ENCODE results near the gene RRH.
"Not testable (repeated sequence)": the region's sequence is repeated elsewhere in the genome, so short reads cannot be mapped to it uniquely, and the experiment has no call there.

RRH gene, protein sequence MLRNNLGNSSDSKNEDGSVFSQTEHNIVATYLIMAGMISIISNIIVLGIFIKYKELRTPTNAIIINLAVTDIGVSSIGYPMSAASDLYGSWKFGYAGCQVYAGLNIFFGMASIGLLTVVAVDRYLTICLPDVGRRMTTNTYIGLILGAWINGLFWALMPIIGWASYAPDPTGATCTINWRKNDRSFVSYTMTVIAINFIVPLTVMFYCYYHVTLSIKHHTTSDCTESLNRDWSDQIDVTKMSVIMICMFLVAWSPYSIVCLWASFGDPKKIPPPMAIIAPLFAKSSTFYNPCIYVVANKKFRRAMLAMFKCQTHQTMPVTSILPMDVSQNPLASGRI

DNA sequence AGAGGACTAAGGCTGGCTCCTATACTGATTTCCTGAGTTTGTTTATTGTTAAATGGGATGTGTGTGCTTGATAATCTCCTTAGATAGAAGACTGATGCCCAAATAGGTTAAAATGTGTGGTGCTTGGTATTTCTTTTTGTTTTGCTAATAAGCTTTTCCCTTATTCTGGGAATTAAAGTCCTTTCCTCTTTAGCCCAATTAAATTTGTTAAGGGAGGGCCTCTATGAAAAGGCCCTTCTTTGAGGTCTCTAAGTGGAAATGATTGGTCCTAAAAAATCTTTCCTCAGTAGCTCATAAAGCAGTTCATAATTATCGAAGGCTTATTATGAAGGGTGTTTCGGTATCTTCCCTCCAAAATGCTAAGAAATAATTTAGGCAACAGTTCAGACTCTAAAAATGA, at the start of gene RRH:
Gene RRH (plus strand): TSS at position 301 of the 400 bp plus-strand sequence. CDS start 56 bp downstream, at position 357.
- no peak for DNase-seq

- DNase-seq, result not testable (repeated sequence)
Measured at GRCh38 chr4:109782092-109782491, 45.7 kb upstream of the RRH start.

GRCh38 chr4:109786846-109787245, 40.9 kb upstream of the RRH start:
- DNase-seq, result no peak

- DNase-seq, result no peak
Measured at GRCh38 chr4:109787807-109788206, 40.0 kb upstream of the RRH start.

GRCh38 chr4:109795059-109795458, 32.7 kb upstream of the RRH start:
- DNase-seq, result no peak

DNA sequence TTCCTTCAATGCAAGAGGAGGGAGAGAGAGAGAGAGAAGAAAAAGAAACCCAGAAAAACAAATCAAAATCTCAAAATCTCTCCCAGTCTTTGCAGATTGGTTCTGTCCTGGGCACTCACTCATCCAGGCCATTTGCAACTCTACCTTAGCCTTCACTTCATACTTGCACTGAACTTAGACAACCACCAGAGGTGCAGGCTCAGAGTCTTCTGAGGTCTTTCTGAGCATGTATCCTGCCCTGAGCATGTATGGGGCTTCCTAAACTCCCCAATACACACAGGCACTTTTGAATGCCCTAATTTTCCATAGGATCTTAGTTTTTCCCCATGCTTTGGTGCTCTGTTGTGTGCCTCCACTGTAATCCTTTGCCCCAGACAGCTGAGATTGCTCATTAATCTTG, 28.9 kb upstream of the RRH start:
- DNase-seq, result no peak

- no peak for DNase-seq
Measured at GRCh38 chr4:109801099-109801789, 26.5 kb upstream of the RRH start.

DNA sequence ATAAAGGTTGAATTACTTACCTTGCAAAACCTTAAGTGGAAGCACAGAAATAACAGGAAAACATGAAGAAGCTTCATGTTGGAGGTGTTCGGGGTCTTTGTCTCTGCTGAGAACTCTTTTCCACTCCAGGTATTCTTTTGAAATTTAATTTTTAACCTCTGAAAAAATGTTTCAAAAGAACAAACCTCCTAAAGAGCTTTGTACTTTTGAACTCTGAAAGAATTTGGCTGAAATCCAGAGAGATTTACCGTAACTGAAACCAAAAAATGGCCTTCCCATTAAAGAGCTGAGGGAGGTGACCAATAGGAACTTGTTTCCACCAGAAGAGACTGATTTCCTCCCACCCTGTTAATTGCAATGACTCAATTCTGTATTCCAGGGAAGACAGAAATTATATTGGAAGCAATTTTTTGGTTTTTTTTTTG, 25.9 kb upstream of the RRH start, which contains the start of gene CFI:
Gene CFI (minus strand): TSS at position 105 of the 425 bp plus-strand sequence. CDS start 28 bp downstream, at position 77.
- DNase-seq, result no peak

GRCh38 chr4:109803924-109804571, 23.7 kb upstream of the RRH start:
- DNase-seq, result no peak

GRCh38 chr4:109809655-109810054, 18.1 kb upstream of the RRH start:
- DNase-seq, result no peak

DNA sequence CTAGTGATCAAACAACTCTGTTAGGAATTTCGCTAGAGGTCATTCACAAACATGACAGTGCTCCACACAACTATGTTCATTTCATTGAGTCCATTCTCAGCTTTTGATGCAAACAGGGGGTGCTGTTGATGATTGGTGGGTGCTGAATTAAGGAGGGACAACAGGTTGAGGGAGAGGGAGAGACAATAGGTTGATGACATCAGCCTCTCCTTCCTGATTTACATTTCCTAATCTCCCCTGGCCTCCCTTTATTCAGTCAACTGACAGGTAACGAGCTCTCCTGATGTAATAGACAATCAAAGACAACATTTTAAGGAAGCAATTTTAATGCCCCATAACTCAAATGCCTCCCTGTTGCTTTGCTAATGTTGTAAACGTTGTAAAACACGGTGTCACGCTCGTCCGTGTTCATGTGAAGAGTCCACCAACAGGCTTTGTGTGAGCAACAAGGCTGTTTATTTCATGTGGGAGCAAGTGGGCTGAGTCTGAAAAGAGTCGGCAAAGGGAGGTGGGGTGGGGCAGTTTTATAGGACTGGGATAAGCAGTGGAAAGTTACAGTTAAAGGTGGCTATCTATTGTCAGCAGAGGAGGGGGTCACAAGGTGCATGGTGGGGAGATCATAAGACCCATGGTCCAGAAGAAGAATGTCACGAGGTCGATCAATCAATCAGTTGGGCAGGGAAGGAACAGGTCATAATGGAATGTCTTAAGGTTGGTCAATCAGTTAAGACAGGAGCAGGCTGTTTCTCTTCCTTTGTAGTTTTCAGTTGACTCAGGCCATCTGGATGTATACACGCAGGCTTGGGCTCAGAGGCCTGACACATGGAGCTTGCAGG, 17.0 kb upstream of the RRH start:
- DNase-seq, result no peak

- DNase-seq, result no peak
Measured at GRCh38 chr4:109811707-109812106, 16.1 kb upstream of the RRH start.

GRCh38 chr4:109815151-109816081, 12.4 kb upstream of the RRH start, which contains the start of gene GAR1:
Gene GAR1, plus strand, starts transcription at chr4:109815762. Its CDS starts 403 bp downstream, at chr4:109816165.
- DNase-seq, result peak; percentile 88

GRCh38 chr4:109816082-109816442, 11.7 kb upstream of the RRH start:
- peak; percentile 77 for DNase-seq

GRCh38 chr4:109816894-109817293, 10.9 kb upstream of the RRH start:
- DNase-seq, result no peak

DNA sequence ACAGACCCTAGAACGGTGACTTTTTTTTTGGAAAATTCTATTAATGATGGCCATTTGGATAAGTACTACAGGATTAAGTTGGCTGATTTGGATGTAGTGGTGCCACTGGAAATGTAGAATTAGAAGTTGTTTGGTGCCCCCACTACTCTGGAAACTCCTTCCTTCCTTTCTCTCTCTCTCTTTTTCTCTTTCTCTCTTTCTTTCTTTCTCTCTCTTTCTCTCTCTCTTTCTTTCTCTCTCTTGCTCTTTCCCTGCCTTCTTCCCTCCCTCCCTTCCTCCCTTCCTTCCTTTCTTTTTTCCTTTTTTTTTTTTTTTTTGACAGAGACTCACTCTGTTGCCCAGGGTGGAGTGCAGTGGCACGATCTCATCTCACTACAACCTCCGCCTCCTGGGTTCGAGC, 9.5 kb upstream of the RRH start:
- DNase-seq, result no peak

DNA sequence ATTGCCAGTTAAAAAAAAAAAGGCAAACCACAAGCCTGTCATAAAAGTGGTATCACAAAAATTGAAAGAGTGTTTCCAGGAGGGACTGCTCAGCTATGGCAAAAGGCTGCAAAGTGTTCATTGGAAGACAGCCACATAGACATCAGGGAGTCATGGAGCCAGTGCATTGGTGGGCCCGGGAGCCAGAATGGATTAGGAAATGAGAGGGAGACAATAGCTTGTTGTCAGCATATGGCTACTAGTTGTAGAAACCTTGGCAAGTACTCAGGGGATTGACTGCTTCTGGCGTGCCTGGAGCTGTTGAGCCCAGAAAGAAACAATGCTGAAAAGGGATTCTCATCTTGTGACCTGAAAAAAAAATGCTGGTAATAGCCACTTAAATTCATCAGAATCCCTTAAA, 7.2 kb upstream of the RRH start:
- no peak for DNase-seq

- no peak for DNase-seq
Measured at GRCh38 chr4:109821185-109821584, 6.6 kb upstream of the RRH start.

- no peak for DNase-seq
Measured at GRCh38 chr4:109826719-109827118, 1.1 kb upstream of the RRH start.

- DNase-seq, result no peak
Measured at GRCh38 chr4:109833756-109834155, 6.0 kb downstream of the RRH start.

DNA sequence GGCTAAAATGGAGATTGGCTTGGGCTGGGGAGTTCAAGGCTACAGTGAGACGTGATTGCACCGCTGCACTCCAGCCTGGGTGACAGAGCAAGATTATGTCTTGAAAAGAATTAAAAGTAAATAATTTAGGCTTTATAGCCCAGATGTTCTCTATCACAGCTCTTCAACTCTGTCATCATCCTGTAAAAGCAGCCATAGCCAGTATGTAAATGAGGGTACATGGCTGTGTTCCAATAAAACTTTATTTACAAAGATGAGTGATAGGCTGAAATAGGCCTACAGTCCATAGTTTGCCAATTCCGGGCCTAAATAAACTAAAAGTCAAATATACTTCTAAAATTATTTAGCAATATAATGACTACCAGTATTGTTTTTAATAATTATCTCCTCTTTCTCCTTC, 9.2 kb downstream of the RRH start:
- no peak for DNase-seq
